Heart left ventricle (tissue), 16 donors: ENCODE results near the gene VWA3A. TPM values are rescaled to one million over a fixed set of nuclear protein-coding genes. Genes with fewer than 3 reads are reported as not detected.
"Not testable (repeated sequence)": the region's sequence is repeated elsewhere in the genome, so short reads cannot be mapped to it uniquely, and the experiment has no call there.

Experiments
- ATAC-seq, 4 donors: fragments of 200-7000 bp; cut with Tn5 transposase; one replicate each; pipeline ENCODE4 v1.9.1; 2020 to 2022; ENCODE audit warnings: moderate library complexity in 4 of 4, mild to moderate bottlenecking in 3 of 4, moderate number of reproducible peaks in 1 of 4
- DNase-seq, 5 donors: peaks; one replicate each; pipeline ENCODE4 v3.0.0-alpha.2; 2020
- H3K27ac ChIP-seq, 12 donors: fragments of 200-600 bp; sonication (generic) in 4 of 12; one replicate each; pipeline versions ENCODE4 v1.5.0 to v1.8.0; 2016 to 2022; ENCODE audit warnings: mild to moderate bottlenecking in 2 of 12
- H3K27me3 ChIP-seq, 9 donors: fragments of 200-600 bp; sonication (generic) in 2 of 9; one replicate each; pipeline versions ENCODE4 v1.5.1 to v1.8.0; 2016 to 2022; ENCODE audit warnings: mild to moderate bottlenecking in 3 of 9
- H3K36me3 ChIP-seq, 9 donors: fragments of 200-600 bp; sonication (generic) in 2 of 9; one replicate each; pipeline versions ENCODE4 v1.5.0 to v1.8.0; 2018 to 2022; ENCODE audit warnings: mild to moderate bottlenecking in 2 of 9
- H3K4me1 ChIP-seq, 12 donors: fragments of 200-600 bp; sonication (generic) in 4 of 12; one replicate each; pipeline versions ENCODE4 v1.5.0 to v1.8.0; 2016 to 2022; ENCODE audit warnings: mild to moderate bottlenecking in 3 of 12
- H3K4me3 ChIP-seq, 12 donors: fragments of 200-600 bp; sonication (generic) in 4 of 12; one replicate each; pipeline versions ENCODE4 v1.5.0 to v1.8.0; 2017 to 2022; ENCODE audit warnings: mild to moderate bottlenecking in 9 of 12, moderate library complexity in 4 of 12
- H3K9me3 ChIP-seq, 12 donors: fragments of 200-600 bp; sonication (generic) in 4 of 12; one replicate each; pipeline versions ENCODE4 v1.5.0 to v1.8.0; 2016 to 2022; ENCODE audit warnings: mild to moderate bottlenecking in 1 of 12
- CTCF ChIP-seq, 12 donors: fragments of 200-600 bp; sonication (generic) in 4 of 12; IDR thresholded peaks; one replicate each; pipeline versions ENCODE4 v1.5.0 to v1.8.0; 2018 to 2022; ENCODE audit warnings: antibody characterized with exemption in 12 of 12, mild to moderate bottlenecking in 5 of 12
- POLR2A ChIP-seq, 2 donors: fragments of 450-650 bp; IDR thresholded peaks; one replicate each; pipeline ENCODE4 v1.6.1; 2017; ENCODE audit warnings: antibody characterized with exemption in 2 of 2, mild to moderate bottlenecking in 2 of 2, moderate library complexity in 2 of 2
- WGBS, 4 donors: extraction: QIAGEN DNeasy Blood & Tissue Kit in 2 of 4; methylation state at CpG; one replicate each; pipeline versions ENCODE4 v1.1.5 to v1.1.7; 2013 to 2018; 5-methylcytosine and 5-hydroxymethylcytosine counted together
- intact Hi-C, 10 donors: fragments of 100-400 bp; cut with DNase I; formaldehyde crosslinking; loops; one replicate each; pipeline versions ENCODE4 v1.11.1 to v1.14.2; 2022
- polyA plus RNA-seq, 2 donors: library from polyadenylated mRNA; stranded (reverse); fragments of 200-250 nt; gene quantifications; one replicate each; pipeline ENCODE4 v1.2.3, GENCODE V29; 2013
- total RNA-seq, 9 donors: library from RNA; depleted of rRNA in 2 of 9; stranded (reverse); fragments of >200 nt in 2 of 9; fragmentation: NEBNext Ultra II Directional in 3 of 9; extraction: Animal tissue kit (Norgen Biotek cat#: 25700) in 3 of 9; gene quantifications; one replicate each; pipeline versions ENCODE4 v1.1.0 to v1.2.4, GENCODE V29; 2016 to 2023
- donor health status: ischemic (EF 13 %, LVEDD 7.1; RV severe dilation, severe dysfunction).
- donor health status: healthy with polysubstance abuse.
- donor health status: DM: no; HTN: yes; CAD: no.
- donor health status: DM: no; HTN: no; CAD: no.
- donor health status: ischemic (EF 25% LVEDD 6.9; RV normal size, moderate dysfunction).
- donor health status: ischemic (EF 25% LVEDD 5.7; RV mildly dilated, moderate dysfunction).
- donor health status: healthy.
- donor health status: DM: yes; HTN: yes; CAD: no.
- donor health status: ischemic (EF 35%, LVEDD 5.7; RV mildly dilated, moderate dysfunction).
- donor health status: nonischemic (EF 11% LVEDD 7.7; RV severe dilation, severe dysfunction).
- donor health status: DM: yes; HTN: yes; CAD: no.
- donor health status: PGD.
- donor health status: ischemic (EF 29% LVEDD 5.4; RV normal size, mild dysfunction).
- donor health status: nonischemic (EF 23%, LVEDD 6.1; RV moderate dilation, normal function).

Gene VWA3A
- total and polyA plus RNA-seq, 11 donors = 0.03 to 1.3 (median 0.58) TPM; not detected in 1

GRCh38 chr16:22151246-22151998 is 59.1 kb downstream of the VWA3A start:
- H3K27me3 ChIP-seq = no peaks in the 10 kb centered on the region
- DNase-seq = no peak
- 76 to 81% (median 79%) methylated on average over 7 of the region's 7 CpGs for WGBS, 4 donors
- H3K4me1 ChIP-seq = no peaks in the 10 kb centered on the region
- no peaks in the 10 kb centered on the region for H3K9me3 ChIP-seq
- intact Hi-C loops = no loop called here
- H3K36me3 ChIP-seq = no peaks in the 10 kb centered on the region
- no peak for ATAC-seq
- TF ChIP-seq POLR2A (IDR thresholded peaks at IDR 0.05) (no peak), CTCF (IDR thresholded peaks at IDR 0.05) (no peak)
- H3K4me3 ChIP-seq = no peak overlapping the region
- H3K27ac ChIP-seq = no peak overlapping the region

GRCh38 chr16:22152316-22152715 is 60.0 kb downstream of the VWA3A start:
- Histone ChIP-seq H3K9me3 (no peaks in the 10 kb centered on the region), H3K36me3 (no peaks in the 10 kb centered on the region), H3K4me1 (no peaks in the 10 kb centered on the region), H3K27ac (no peak overlapping the region), H3K27me3 (no peaks in the 10 kb centered on the region), H3K4me3 (no peak overlapping the region)
- TF ChIP-seq CTCF (IDR thresholded peaks at IDR 0.05) (no peak), POLR2A (IDR thresholded peaks at IDR 0.05) (no peak)
- WGBS, 4 donors = 74 to 79% (median 75%) methylated on average over 8 to 11 of the region's 11 CpGs
- no peak for DNase-seq
- intact Hi-C loops = no loop called here
- ATAC-seq = no peak

- WGBS, 4 donors = 74 to 80% (median 78%) methylated on average over 7 of the region's 7 CpGs
- H3K4me3 ChIP-seq, H3K36me3 ChIP-seq, DNase-seq, intact Hi-C loops, H3K27ac ChIP-seq, H3K27me3 ChIP-seq, H3K4me1 ChIP-seq, H3K9me3 ChIP-seq, ATAC-seq: not testable (repeated sequence)
These were observed 60.7 kb downstream of the VWA3A start for GRCh38 chr16:22153078-22153477.

- no peak overlapping the region for H3K27ac ChIP-seq
- no peak overlapping the region for H3K4me3 ChIP-seq
- H3K4me1 ChIP-seq = peaks cover 0 to 7% (median 0%) of the 10 kb centered on the region in 12 donors
- H3K9me3 ChIP-seq = no peaks in the 10 kb centered on the region
- peaks cover 5 to 32% (median 15%) of the 10 kb centered on the region in 9 donors for H3K27me3 ChIP-seq
- ATAC-seq (no peak), DNase-seq (no peak)
- no peak for TF ChIP-seq CTCF (IDR thresholded peaks at IDR 0.05)
- no peak for TF ChIP-seq POLR2A (IDR thresholded peaks at IDR 0.05)
- H3K36me3 ChIP-seq = no peaks in the 10 kb centered on the region
- intact Hi-C loops = no loop called here
These were observed 69.1 kb downstream of the VWA3A start for GRCh38 chr16:22161401-22161800.
